Dermis lymphatic vessel endothelial cell (primary cell): ENCODE results near the gene MX1. TPM values are rescaled to one million over a fixed set of nuclear protein-coding genes. Genes with fewer than 3 reads are reported as not detected.

Experiments
- total RNA-seq: library from RNA; depleted of rRNA; stranded (reverse); fragments of >200 nt; gene quantifications from 2 replicates; pipeline ENCODE4 v1.2.1, GENCODE V29; 2014

Gene MX1, protein sequence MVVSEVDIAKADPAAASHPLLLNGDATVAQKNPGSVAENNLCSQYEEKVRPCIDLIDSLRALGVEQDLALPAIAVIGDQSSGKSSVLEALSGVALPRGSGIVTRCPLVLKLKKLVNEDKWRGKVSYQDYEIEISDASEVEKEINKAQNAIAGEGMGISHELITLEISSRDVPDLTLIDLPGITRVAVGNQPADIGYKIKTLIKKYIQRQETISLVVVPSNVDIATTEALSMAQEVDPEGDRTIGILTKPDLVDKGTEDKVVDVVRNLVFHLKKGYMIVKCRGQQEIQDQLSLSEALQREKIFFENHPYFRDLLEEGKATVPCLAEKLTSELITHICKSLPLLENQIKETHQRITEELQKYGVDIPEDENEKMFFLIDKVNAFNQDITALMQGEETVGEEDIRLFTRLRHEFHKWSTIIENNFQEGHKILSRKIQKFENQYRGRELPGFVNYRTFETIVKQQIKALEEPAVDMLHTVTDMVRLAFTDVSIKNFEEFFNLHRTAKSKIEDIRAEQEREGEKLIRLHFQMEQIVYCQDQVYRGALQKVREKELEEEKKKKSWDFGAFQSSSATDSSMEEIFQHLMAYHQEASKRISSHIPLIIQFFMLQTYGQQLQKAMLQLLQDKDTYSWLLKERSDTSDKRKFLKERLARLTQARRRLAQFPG
- total RNA-seq: 1.7 and 2.8 TPM in 2 replicates

DNA sequence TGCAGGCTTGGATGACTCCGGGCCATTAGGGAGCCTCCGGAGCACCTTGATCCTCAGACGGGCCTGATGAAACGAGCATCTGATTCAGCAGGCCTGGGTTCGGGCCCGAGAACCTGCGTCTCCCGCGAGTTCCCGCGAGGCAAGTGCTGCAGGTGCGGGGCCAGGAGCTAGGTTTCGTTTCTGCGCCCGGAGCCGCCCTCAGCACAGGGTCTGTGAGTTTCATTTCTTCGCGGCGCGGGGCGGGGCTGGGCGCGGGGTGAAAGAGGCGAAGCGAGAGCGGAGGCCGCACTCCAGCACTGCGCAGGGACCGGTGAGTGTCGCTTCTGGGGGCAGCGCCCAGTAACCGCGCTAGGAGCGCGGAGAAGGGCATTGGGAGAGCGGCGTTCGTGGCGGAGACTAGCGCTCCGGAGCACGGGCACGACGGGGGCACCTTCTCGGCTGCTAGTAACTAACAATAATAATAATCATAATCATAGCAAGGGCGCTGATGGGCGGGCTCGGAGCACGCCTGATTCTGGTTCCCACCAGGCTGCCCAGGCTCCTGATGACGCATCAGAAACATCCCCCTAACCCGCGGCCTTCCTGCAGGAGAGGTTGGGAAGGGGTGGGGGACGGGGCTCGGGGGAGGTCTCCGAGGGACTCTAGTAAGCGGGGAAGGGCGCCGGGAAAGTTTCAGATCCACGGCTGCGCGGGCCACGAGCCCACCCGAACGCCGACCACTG is at the start of gene MX1:
TSS of gene MX1 (plus strand) at position 286 of the 722 bp plus-strand sequence. CDS start 5,832 bp downstream, outside the sequence.

DNA sequence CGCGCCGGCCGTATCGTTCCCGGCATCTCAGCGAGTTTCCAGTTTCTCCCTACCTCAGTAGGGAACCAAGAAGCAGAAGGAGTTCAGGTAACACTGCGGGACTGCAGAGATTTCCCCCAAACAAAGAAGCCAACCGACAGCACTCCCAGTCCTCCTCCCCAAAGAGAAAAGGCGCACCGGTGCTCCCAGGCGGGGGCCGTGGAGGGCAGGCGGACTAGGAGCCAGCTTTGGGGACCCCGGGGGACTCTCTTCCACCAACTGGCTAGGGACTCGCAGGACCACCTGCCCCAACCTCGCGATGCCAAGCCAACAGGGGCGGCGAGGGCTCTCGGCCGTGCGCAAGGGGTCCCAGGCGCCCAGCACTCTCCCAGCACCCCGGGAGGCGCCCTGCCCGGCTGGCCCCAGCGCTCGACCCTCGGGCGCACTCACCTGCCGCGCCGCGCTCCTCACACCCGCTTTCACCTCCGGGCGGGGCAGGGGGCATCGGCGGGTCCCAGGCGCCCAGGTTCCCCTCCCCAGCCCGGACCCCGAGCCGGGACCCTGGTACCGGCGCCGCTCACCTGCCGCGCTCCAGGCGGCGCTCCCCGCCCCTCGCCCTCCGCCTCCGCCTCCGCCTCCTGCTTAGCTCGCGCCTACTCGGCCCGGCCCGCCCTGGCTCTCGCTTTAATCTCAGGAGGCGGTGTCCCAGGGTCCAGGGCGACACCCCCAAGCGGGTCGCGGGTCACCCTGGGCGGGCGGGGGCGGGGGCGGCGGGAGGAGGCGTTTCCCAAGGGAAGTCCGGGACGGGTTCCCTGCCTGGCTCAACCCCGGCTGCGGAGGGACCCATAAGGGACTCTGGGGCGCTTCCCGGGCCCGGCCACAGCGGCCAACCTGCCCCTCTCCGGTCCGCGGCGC is 81.7 kb downstream of the MX1 start, which contains the start of gene TMPRSS2:
TSS of gene TMPRSS2 (minus strand) at position 638 of the 894 bp plus-strand sequence. CDS start 10,025 bp downstream, outside the sequence.

Other genes starting within 250 kb of the MX1 start
- not detected in 2 replicates for gene FAM3B, start 109.4 kb upstream of the MX1 start, total RNA-seq
- gene MX2, start 64.2 kb upstream of the MX1 start, total RNA-seq: 0.17 and 0.22 TPM in 2 replicates
- not detected in 2 replicates for gene TMPRSS2, start 81.9 kb downstream of the MX1 start, total RNA-seq